OCI-LY3 (cell line): ENCODE results near the gene SPTAN1.

Source experiments
- H2AFZ ChIP-seq: fragments of 200-600, 300-600 bp; shearing (Covaris generic); 2 replicates; pipeline ENCODE4 v1.6.0; 2014; ENCODE audit warnings: antibody characterized with exemption, low read depth, low read length
- H3K27ac ChIP-seq: fragments of 200-600, 300-600 bp; sonication (generic); 2 replicates; pipeline ENCODE4 v1.5.1; 2014; ENCODE audit warnings: mild to moderate bottlenecking, low read length, moderate library complexity, mixed read lengths
- H3K27me3 ChIP-seq: fragments of 200-600, 300-600 bp; sonication (generic); 2 replicates; pipeline ENCODE4 v1.6.1; 2014; ENCODE audit warnings: low read depth, low read length, mixed read lengths
- H3K36me3 ChIP-seq: fragments of 200-600, 300-600 bp; sonication (generic); replicated peaks from 2 replicates; pipeline ENCODE3; 2014; ENCODE audit warnings: low read depth, low read length, mixed read lengths
- H3K4me1 ChIP-seq: fragments of 300-600, 200-600 bp; sonication (generic); 2 replicates; pipeline ENCODE4 v1.6.1; 2014; ENCODE audit warnings: low read length, mixed read lengths
- H3K4me2 ChIP-seq: fragments of 200-600, 300-600 bp; sonication (generic); 2 replicates; pipeline ENCODE4 v1.6.1; 2014; ENCODE audit warnings: low read length, mixed read lengths
- H3K4me3 ChIP-seq: fragments of 300-600, 200-600 bp; sonication (generic); 2 replicates; pipeline ENCODE4 v1.5.1; 2014; ENCODE audit warnings: antibody characterized with exemption, mild to moderate bottlenecking, low read length, moderate library complexity
- H3K79me2 ChIP-seq: fragments of 300-600, 200-600 bp; shearing (Covaris generic); 2 replicates; pipeline ENCODE4 v1.6.1; 2014; ENCODE audit warnings: mild to moderate bottlenecking, low read length, mixed read lengths
- H3K9ac ChIP-seq: fragments of 300-600, 200-600 bp; shearing (Covaris generic); 2 replicates; pipeline ENCODE4 v1.6.0; 2014; ENCODE audit warnings: mild to moderate bottlenecking, low read length, moderate library complexity
- H3K9me3 ChIP-seq: fragments of 200-600, 300-600 bp; shearing (Covaris generic); 2 replicates; pipeline ENCODE4 v1.6.1; 2014; ENCODE audit warnings: low read length, mixed read lengths; ENCODE audit not compliant: insufficient read depth
- H4K20me1 ChIP-seq: fragments of 200-600, 300-600 bp; sonication (generic); 2 replicates; pipeline ENCODE4 v1.6.1; 2016; ENCODE audit warnings: low read length, mixed read lengths; ENCODE audit not compliant: insufficient read depth
- EZH2phosphoT487 ChIP-seq: fragments of 200-600 bp; shearing (Covaris generic); IDR thresholded peaks from 2 replicates; pipeline ENCODE4 v1.6.1; 2018; ENCODE audit warnings: antibody characterized with exemption, mixed run types, low read depth
- TF ChIP-seq, protein P1 (sequence below): fragments of 200-600, 300-600 bp; sonication (generic); IDR thresholded peaks from 2 replicates; pipeline ENCODE4 v1.5.1; 2014; ENCODE audit warnings: antibody characterized with exemption, low read length, low read depth

The SPTAN1 gene

DNA sequence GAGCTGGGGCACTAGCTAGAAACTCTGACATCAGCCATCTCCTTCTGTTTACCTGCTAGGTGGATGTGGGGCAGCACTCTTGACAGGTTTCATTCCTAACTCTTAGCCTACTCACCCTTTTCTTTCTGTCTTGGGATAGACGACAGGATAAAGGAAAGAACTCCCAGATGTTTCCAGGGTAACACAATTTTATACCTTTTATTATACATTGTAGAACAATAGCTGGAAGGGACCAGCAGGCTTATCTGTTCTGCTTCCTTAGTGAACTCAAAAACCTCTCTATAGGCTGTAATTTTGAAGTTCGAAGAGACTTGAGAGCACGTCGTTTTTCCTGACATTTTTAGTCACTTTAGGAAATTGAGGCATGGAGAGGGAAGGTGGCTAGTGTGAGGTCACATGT lies 13.2 kb downstream of the SPTAN1 start:
- H3K27ac ChIP-seq, result no peak overlapping the region
- H3K4me3 ChIP-seq, result no peak overlapping the region
- peaks cover 18% of the 10 kb centered on the region for H3K36me3 ChIP-seq
- no peaks in the 10 kb centered on the region for H3K9me3 ChIP-seq
- H2AFZ ChIP-seq, result no peak overlapping the region
- 0 out of 2 replicates have a peak, but pooled peaks cover 3% of the 10 kb centered on the region for H4K20me1 ChIP-seq
- H3K79me2 ChIP-seq, result no peaks in the 10 kb centered on the region; the same call in 1 of the 2 replicates
- TF ChIP-seq EZH2phosphoT487, result no peak
- TF ChIP-seq, protein P1, sequence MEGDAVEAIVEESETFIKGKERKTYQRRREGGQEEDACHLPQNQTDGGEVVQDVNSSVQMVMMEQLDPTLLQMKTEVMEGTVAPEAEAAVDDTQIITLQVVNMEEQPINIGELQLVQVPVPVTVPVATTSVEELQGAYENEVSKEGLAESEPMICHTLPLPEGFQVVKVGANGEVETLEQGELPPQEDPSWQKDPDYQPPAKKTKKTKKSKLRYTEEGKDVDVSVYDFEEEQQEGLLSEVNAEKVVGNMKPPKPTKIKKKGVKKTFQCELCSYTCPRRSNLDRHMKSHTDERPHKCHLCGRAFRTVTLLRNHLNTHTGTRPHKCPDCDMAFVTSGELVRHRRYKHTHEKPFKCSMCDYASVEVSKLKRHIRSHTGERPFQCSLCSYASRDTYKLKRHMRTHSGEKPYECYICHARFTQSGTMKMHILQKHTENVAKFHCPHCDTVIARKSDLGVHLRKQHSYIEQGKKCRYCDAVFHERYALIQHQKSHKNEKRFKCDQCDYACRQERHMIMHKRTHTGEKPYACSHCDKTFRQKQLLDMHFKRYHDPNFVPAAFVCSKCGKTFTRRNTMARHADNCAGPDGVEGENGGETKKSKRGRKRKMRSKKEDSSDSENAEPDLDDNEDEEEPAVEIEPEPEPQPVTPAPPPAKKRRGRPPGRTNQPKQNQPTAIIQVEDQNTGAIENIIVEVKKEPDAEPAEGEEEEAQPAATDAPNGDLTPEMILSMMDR, result no peak
- no peaks in the 10 kb centered on the region for H3K27me3 ChIP-seq
- no peaks in the 10 kb centered on the region for H3K4me1 ChIP-seq
- H3K9ac ChIP-seq, result no peak overlapping the region
- H3K4me2 ChIP-seq, result no peak overlapping the region

GRCh38 chr9:128568470-128569078 lies 16.2 kb downstream of the SPTAN1 start:
- H3K4me2 ChIP-seq, result no peak overlapping the region
- H3K4me1 ChIP-seq, result no peaks in the 10 kb centered on the region
- H3K79me2 ChIP-seq, result no peaks in the 10 kb centered on the region
- no peak overlapping the region for H3K27ac ChIP-seq
- no peak overlapping the region for H3K4me3 ChIP-seq
- no peaks in the 10 kb centered on the region for H3K9me3 ChIP-seq
- TF ChIP-seq, protein P1, result no peak
- no peak for TF ChIP-seq EZH2phosphoT487
- no peak overlapping the region for H2AFZ ChIP-seq
- H3K9ac ChIP-seq, result no peak overlapping the region
- peaks cover 27% of the 10 kb centered on the region for H3K36me3 ChIP-seq
- H4K20me1 ChIP-seq, result no peaks in the 10 kb centered on the region
- H3K27me3 ChIP-seq, result no peaks in the 10 kb centered on the region

- H2AFZ ChIP-seq, result no peak overlapping the region
- no peaks in the 10 kb centered on the region for H3K79me2 ChIP-seq
- H3K9me3 ChIP-seq, result no peaks in the 10 kb centered on the region
- no peaks in the 10 kb centered on the region; the same call in 1 of the 2 replicates for H4K20me1 ChIP-seq
- no peaks in the 10 kb centered on the region for H3K27me3 ChIP-seq
- H3K36me3 ChIP-seq, result peaks cover 46% of the 10 kb centered on the region
- TF ChIP-seq, protein P1, result no peak
- no peak overlapping the region for H3K4me3 ChIP-seq
- H3K4me2 ChIP-seq, result no peak overlapping the region
- no peaks in the 10 kb centered on the region for H3K4me1 ChIP-seq
- H3K9ac ChIP-seq, result no peak overlapping the region
- no peak overlapping the region for H3K27ac ChIP-seq
Measured at GRCh38 chr9:128575469-128575868, 23.1 kb downstream of the SPTAN1 start.

DNA sequence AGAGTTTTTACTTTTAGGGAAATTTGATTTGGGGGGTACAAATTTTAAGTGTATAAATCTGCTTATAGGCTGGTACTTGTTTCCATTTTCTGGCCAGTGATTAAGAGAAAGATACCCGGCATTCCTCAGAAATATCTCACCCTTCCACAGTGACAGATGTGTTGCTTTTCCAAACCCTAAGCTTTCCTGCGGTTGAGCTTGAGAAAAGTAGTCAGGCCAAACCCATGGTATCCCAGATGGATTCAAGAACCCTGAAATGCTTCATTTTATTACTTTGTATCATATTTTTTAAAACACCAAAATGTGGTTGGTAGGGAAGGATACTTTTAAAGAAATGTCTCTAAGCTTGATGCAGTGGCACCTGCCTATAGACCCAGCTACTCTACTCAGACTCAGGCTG lies 23.5 kb downstream of the SPTAN1 start:
- Histone ChIP-seq H3K4me1 (no peaks in the 10 kb centered on the region), H4K20me1 (no peaks in the 10 kb centered on the region; the same call in 1 of the 2 replicates), H3K4me3 (no peak overlapping the region), H3K4me2 (no peak overlapping the region), H3K27ac (no peak overlapping the region), H3K27me3 (no peaks in the 10 kb centered on the region), H3K9ac (no peak overlapping the region), H3K36me3 (peaks cover 50% of the 10 kb centered on the region), H3K79me2 (no peaks in the 10 kb centered on the region), H3K9me3 (no peaks in the 10 kb centered on the region), H2AFZ (no peak overlapping the region)
- TF ChIP-seq, protein P1, result no peak
- no peak for TF ChIP-seq EZH2phosphoT487
